ENCODE data around the gene ATRIP. TPM values are rescaled to one million over a fixed set of nuclear protein-coding genes. Genes with fewer than 3 reads are reported as not detected.

ATRIP gene
- total and polyA plus RNA-seq, 9 donors, result 3.9 to 11.4 (median 6.4) TPM

DNA sequence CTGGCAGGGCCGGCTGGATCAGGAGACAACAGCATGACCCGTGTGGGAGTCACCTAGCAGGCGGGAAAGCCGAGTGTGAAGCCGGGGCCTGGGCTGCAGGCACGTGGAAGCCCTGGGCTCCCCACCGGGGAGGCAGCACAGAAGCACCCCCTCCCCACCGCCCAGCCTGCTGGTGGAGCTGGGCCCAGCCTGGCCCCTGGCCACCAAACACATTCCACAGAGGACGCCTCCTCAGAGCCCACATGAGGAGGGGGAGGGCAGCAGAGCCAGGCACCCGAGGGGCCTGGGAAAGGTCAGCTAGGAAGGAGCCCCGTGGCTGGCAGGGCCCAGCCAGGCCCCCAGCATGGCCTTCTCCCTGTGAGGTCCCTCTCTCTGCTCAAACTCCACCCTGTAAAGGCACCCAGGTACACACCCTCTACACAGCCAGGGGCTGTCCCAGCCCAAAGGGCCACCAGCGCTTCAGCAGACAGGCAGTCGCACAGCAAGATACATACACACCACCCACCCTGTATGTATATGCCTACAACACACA is 21.2 kb upstream of the ATRIP start:
- no peaks in the 10 kb centered on the region for H3K36me3 ChIP-seq
- intact Hi-C loops (cut with DNase I), result no loop called here
- no peaks in the 10 kb centered on the region for H3K9me3 ChIP-seq
- WGBS, 3 donors, result 12 to 16% (median 14%) methylated on average over 12 to 13 of the region's 13 CpGs
- peak; percentile 50 to 83 (median 73) for DNase-seq
- no peaks in the 10 kb centered on the region for H3K27me3 ChIP-seq
- TF ChIP-seq CTCF (IDR thresholded peaks at IDR 0.05), result no peak
- no peak for TF ChIP-seq EP300 (IDR thresholded peaks at IDR 0.05)
- no peak for TF ChIP-seq POLR2A (IDR thresholded peaks at IDR 0.05)
- no peak overlapping the region for H3K4me3 ChIP-seq
- H3K4me1 ChIP-seq (ENCODE audit: insufficient read depth), result peaks cover 41% of the 10 kb centered on the region
- peak overlapping the region in 1 of 2 donors; percentile 55 for H3K27ac ChIP-seq

GRCh38 chr3:48426401-48426909 is 20.1 kb upstream of the ATRIP start:
- intact Hi-C loops (cut with DNase I), result no loop called here
- no peaks in the 10 kb centered on the region for H3K27me3 ChIP-seq
- H3K4me1 ChIP-seq (ENCODE audit: insufficient read depth), result peaks cover 46% of the 10 kb centered on the region
- TF ChIP-seq EP300 (IDR thresholded peaks at IDR 0.05), result no peak
- no peak for TF ChIP-seq POLR2A (IDR thresholded peaks at IDR 0.05)
- no peak for TF ChIP-seq CTCF (IDR thresholded peaks at IDR 0.05)
- no peak for DNase-seq
- no peaks in the 10 kb centered on the region for H3K36me3 ChIP-seq
- no peaks in the 10 kb centered on the region for H3K9me3 ChIP-seq
- no peak overlapping the region for H3K4me3 ChIP-seq
- peak overlapping the region; percentile 93 to 96 for H3K27ac ChIP-seq
- WGBS, 3 donors, result 45 to 68% (median 46%) methylated on average over 11 of the region's 11 CpGs

GRCh38 chr3:48426944-48427629 is 19.4 kb upstream of the ATRIP start:
- Histone ChIP-seq H3K9me3 (no peaks in the 10 kb centered on the region), H3K27ac (peak overlapping the region; percentile 93 to 96), H3K4me1 (ENCODE audit: insufficient read depth) (peaks cover 46% of the 10 kb centered on the region), H3K4me3 (peak overlapping the region; percentile 6), H3K27me3 (no peaks in the 10 kb centered on the region), H3K36me3 (no peaks in the 10 kb centered on the region)
- DNase-seq, result no peak
- TF ChIP-seq CTCF (IDR thresholded peaks at IDR 0.05) (no peak), POLR2A (IDR thresholded peaks at IDR 0.05) (no peak), EP300 (IDR thresholded peaks at IDR 0.05) (no peak)
- WGBS, 3 donors, result 20 to 31% (median 30%) methylated on average over 8 of the region's 8 CpGs
- intact Hi-C loops (cut with DNase I), result no loop called here

DNA sequence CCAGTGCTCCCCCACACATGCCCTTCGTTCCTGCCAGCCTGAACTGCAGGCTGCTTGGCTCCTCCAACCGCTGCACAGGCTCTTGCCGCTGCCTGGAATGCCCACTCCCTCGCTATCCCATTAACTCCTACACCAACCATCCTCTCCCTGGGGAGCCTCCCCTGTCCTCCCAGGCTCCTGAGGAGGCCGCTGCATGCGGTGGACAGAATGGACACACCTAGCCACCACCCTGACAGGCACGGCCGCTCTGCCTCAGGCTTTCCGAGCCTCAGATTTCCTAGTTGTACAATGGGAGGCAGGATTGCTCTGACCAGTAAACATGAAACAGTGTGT is 18.9 kb upstream of the ATRIP start:
- no peak for DNase-seq

More for the DNA sequence above, 18.9 kb upstream of the ATRIP start:
- WGBS, 3 donors, result 39 to 56% (median 48%) methylated on average over 9 of the region's 9 CpGs
- no peaks in the 10 kb centered on the region for H3K9me3 ChIP-seq
- no peak for TF ChIP-seq EP300 (IDR thresholded peaks at IDR 0.05)
- TF ChIP-seq POLR2A (IDR thresholded peaks at IDR 0.05), result no peak
- TF ChIP-seq CTCF (IDR thresholded peaks at IDR 0.05), result no peak
- no peaks in the 10 kb centered on the region for H3K36me3 ChIP-seq
- intact Hi-C loops (cut with DNase I), result no loop called here
- H3K27ac ChIP-seq, result peak overlapping the region; percentile 93 to 96
- H3K27me3 ChIP-seq, result no peaks in the 10 kb centered on the region
- peak overlapping the region; percentile 3 for H3K4me3 ChIP-seq
- peaks cover 46% of the 10 kb centered on the region for H3K4me1 ChIP-seq (ENCODE audit: insufficient read depth)
